Transverse colon (tissue), 4 donors: Measurements from ENCODE around the gene RPL13A. TPM values are rescaled to one million over a fixed set of nuclear protein-coding genes. Genes with fewer than 3 reads are reported as not detected.

Experiments used
- DNase-seq: peaks from one replicate; pipeline ENCODE4 v3.0.0-alpha.2; 2019
- H3K27ac ChIP-seq, 4 donors: fragments of 200-600 bp; sonication (generic); 2 replicates each; pipeline ENCODE4 v1.5.1; 2016 to 2018; ENCODE audit warnings: inconsistent platforms in 4 of 4
- H3K27me3 ChIP-seq: fragments of 200-600 bp; sonication (generic); 2 replicates; pipeline ENCODE4 v1.5.1; 2017; ENCODE audit warnings: inconsistent platforms
- H3K36me3 ChIP-seq, 4 donors: fragments of 200-600 bp; sonication (generic); 2 replicates each; pipeline ENCODE4 v1.5.1; 2017 to 2019; ENCODE audit warnings: inconsistent platforms in 4 of 4
- H3K4me1 ChIP-seq, 4 donors: fragments of 200-600 bp; sonication (generic); 2 replicates each; pipeline ENCODE4 v1.5.1; 2017 to 2020; ENCODE audit warnings: inconsistent platforms in 4 of 4
- H3K4me3 ChIP-seq, 4 donors: fragments of 200-600 bp; sonication (generic); 1 replicate in 1 of 4; 2 replicates in 3 of 4; pipeline versions ENCODE4 v1.5.1 to v1.6.1; 2017 to 2019; ENCODE audit warnings: inconsistent platforms in 4 of 4
- H3K9me3 ChIP-seq, 2 donors: fragments of 200-600 bp; sonication (generic); 2 replicates each; pipeline ENCODE4 v1.5.1; 2017 to 2019; ENCODE audit warnings: inconsistent platforms in 2 of 2
- EP300 ChIP-seq: sonication (generic); formaldehyde crosslinking; IDR thresholded peaks from one replicate; pipeline ENCODE4 v1.6.1; 2017; ENCODE audit warnings: antibody characterized with exemption, low read depth
- POLR2A ChIP-seq: fragments of 450-650 bp; IDR thresholded peaks from one replicate; pipeline ENCODE4 v1.6.1; 2016; ENCODE audit warnings: antibody characterized with exemption, mild to moderate bottlenecking, moderate library complexity
- POLR2AphosphoS5 ChIP-seq, 3 donors: sonication (generic); formaldehyde crosslinking; IDR thresholded peaks; one replicate each; pipeline ENCODE4 v1.6.1; 2016; ENCODE audit warnings: antibody characterized with exemption in 3 of 3
- WGBS, 2 donors: methylation state at CpG; one replicate each; pipeline ENCODE4 v1.1.5; 2018; ENCODE audit warnings: low coverage in 1 of 2; 5-methylcytosine and 5-hydroxymethylcytosine counted together
- in situ Hi-C, 4 donors: fragments of 200-750 bp; cut with MboI; loops; one replicate each; pipeline versions ENCODE4 v1.15.0 to v1.15.1; 2017; ENCODE audit warnings: low sequenced_read_pairs in 3 of 4, low pct_ligation_motif_present in 1 of 4, low pct_unique_long_range_greater_than_20kb in 1 of 4
- intact Hi-C: fragments of 100-400 bp; cut with DNase I; formaldehyde crosslinking; loops from one replicate; pipeline ENCODE4 v1.15.1; 2023; ENCODE audit warnings: low total_unique reads
- total RNA-seq, 4 donors: library from RNA; depleted of rRNA; stranded (reverse); fragments of >200 nt; gene quantifications; one replicate each; pipeline ENCODE4 v1.1.0, GENCODE V29; 2016
- TF ChIP-seq, protein P1 (sequence below), 5 experiments: fragments of 200-600 bp in 3 of 5; fragments of 450-650 bp in 2 of 5; sonication (generic) in 3 of 5; IDR thresholded peaks; 1 replicate in 2 of 5; 2 replicates in 3 of 5; pipeline ENCODE4 v1.5.1; 2016 to 2017; ENCODE audit warnings: antibody characterized with exemption in 5 of 5, inconsistent platforms in 3 of 5, mild to moderate bottlenecking in 2 of 5, moderate library complexity in 1 of 5

RPL13A gene
- total RNA-seq, 4 donors from 2014 or later: 1,219 to 2,956 (median 2,884) TPM

- Histone ChIP-seq H3K9me3 (no peaks in the 10 kb centered on the region), H3K27ac (no peak overlapping the region), H3K4me3 (no peak overlapping the region), H3K4me1 (peaks cover 10 to 24% (median 15%) of the 10 kb centered on the region in 4 donors), H3K36me3 (no peaks in the 10 kb centered on the region), H3K27me3 (no peaks in the 10 kb centered on the region)
- intact Hi-C loops (no loop called here), in situ Hi-C loops (loop anchor here in 1 of 4 donors (5.0 kb wide), 1 partner anchor 34 kb away; no protein-coding TSS in a partner anchor)
- DNase-seq: no peak
- TF ChIP-seq POLR2AphosphoS5 (IDR thresholded peaks at IDR 0.05) (no peak), EP300 (no peak), POLR2A (no peak)
- TF ChIP-seq, protein P1, sequence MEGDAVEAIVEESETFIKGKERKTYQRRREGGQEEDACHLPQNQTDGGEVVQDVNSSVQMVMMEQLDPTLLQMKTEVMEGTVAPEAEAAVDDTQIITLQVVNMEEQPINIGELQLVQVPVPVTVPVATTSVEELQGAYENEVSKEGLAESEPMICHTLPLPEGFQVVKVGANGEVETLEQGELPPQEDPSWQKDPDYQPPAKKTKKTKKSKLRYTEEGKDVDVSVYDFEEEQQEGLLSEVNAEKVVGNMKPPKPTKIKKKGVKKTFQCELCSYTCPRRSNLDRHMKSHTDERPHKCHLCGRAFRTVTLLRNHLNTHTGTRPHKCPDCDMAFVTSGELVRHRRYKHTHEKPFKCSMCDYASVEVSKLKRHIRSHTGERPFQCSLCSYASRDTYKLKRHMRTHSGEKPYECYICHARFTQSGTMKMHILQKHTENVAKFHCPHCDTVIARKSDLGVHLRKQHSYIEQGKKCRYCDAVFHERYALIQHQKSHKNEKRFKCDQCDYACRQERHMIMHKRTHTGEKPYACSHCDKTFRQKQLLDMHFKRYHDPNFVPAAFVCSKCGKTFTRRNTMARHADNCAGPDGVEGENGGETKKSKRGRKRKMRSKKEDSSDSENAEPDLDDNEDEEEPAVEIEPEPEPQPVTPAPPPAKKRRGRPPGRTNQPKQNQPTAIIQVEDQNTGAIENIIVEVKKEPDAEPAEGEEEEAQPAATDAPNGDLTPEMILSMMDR (IDR thresholded peaks at IDR 0.05): no peak
- 69 to 85% methylated on average over 9 to 12 of the region's 12 CpGs for WGBS, 2 donors
These were observed 20.5 kb downstream of the RPL13A start for GRCh38 chr19:49507803-49508494.

- intact Hi-C loops (no loop called here), in situ Hi-C loops (no loop called here)
- DNase-seq: peak; percentile 75
- TF ChIP-seq POLR2AphosphoS5 (IDR thresholded peaks at IDR 0.05): peak; percentile 50 to 65 (median 63)
- no peak for TF ChIP-seq EP300
- TF ChIP-seq, protein P1 (IDR thresholded peaks at IDR 0.05): no peak
- peak; percentile 8 for TF ChIP-seq POLR2A
- peak overlapping the region; percentile 87 to 95 (median 92) for H3K27ac ChIP-seq
- 1% methylated on average over 50 of the region's 50 CpGs; no CpG with 5 or more reads in 1 of the 2 donors for WGBS, 2 donors
- peaks cover 12 to 41% (median 26%) of the 10 kb centered on the region in 4 donors for H3K4me1 ChIP-seq
- H3K36me3 ChIP-seq: no peaks in the 10 kb centered on the region
- H3K4me3 ChIP-seq: peak overlapping the region; percentile 41 to 87 (median 72)
- no peaks in the 10 kb centered on the region for H3K27me3 ChIP-seq
- no peaks in the 10 kb centered on the region for H3K9me3 ChIP-seq
These were observed 25.8 kb downstream of the RPL13A start for GRCh38 chr19:49512970-49513745.

- peaks cover 12 to 41% (median 26%) of the 10 kb centered on the region in 4 donors for H3K4me1 ChIP-seq
- H3K36me3 ChIP-seq: peaks cover 0 to 4% (median 0%) of the 10 kb centered on the region in 4 donors
- intact Hi-C loops (no loop called here), in situ Hi-C loops (no loop called here)
- H3K4me3 ChIP-seq: peak overlapping the region; percentile 41 to 87 (median 72)
- TF ChIP-seq POLR2AphosphoS5 (IDR thresholded peaks at IDR 0.05): no peak
- TF ChIP-seq POLR2A: no peak
- TF ChIP-seq EP300: no peak
- TF ChIP-seq, protein P1 (IDR thresholded peaks at IDR 0.05): no peak
- H3K9me3 ChIP-seq: no peaks in the 10 kb centered on the region
- DNase-seq: no peak
- WGBS, 2 donors: 16 to 27% methylated on average over 5 to 12 of the region's 12 CpGs
- no peaks in the 10 kb centered on the region for H3K27me3 ChIP-seq
- peak overlapping the region; percentile 87 to 95 (median 92) for H3K27ac ChIP-seq
These were observed 26.3 kb downstream of the RPL13A start for GRCh38 chr19:49513746-49514118.

DNA sequence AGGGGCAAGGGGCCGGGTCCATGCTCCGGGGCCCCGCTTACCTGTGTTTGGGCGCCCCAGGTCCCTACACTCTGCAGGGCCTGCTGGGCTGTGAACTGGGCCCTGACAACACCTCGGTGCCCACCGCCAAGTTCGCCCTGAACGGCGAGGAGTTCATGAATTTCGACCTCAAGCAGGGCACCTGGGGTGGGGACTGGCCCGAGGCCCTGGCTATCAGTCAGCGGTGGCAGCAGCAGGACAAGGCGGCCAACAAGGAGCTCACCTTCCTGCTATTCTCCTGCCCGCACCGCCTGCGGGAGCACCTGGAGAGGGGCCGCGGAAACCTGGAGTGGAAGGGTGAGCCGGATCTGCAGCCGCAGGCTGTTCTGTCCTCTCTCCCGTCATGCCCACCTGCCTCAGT lies 26.7 kb downstream of the RPL13A start:
- no peak for TF ChIP-seq POLR2A
- TF ChIP-seq, protein P1 (IDR thresholded peaks at IDR 0.05): no peak
- in situ Hi-C loops: no loop called here
- intact Hi-C loops: no loop called here
- Histone ChIP-seq H3K27me3 (no peaks in the 10 kb centered on the region), H3K9me3 (no peaks in the 10 kb centered on the region), H3K4me3 (peak overlapping the region; percentile 41 to 87 (median 72)), H3K36me3 (peaks cover 0 to 4% (median 0%) of the 10 kb centered on the region in 4 donors), H3K27ac (peak overlapping the region; percentile 87 to 95 (median 92)), H3K4me1 (peaks cover 12 to 41% (median 26%) of the 10 kb centered on the region in 4 donors)
- WGBS, 2 donors: 65% methylated on average over 15 of the region's 21 CpGs; no CpG with 5 or more reads in 1 of the 2 donors
- no peak for DNase-seq
